GM12878 (cell line): ENCODE measurements around the gene NPLOC4. TPM values are rescaled to one million over a fixed set of nuclear protein-coding genes. Genes with fewer than 3 reads are reported as not detected.

Experiments used
- ATAC-seq: fragments of 200-7000 bp; cut with Tn5 transposase; 3 replicates; pipeline ENCODE4 v1.9.1; 2020; ENCODE audit warnings: mild to moderate bottlenecking, moderate library complexity
- BruUV-seq: library from RNA; stranded (reverse); fragments of 400-500 nt; replicated peaks from 2 replicates; lab custom pipeline; 2021; lab: Mats Ljungman, UMichigan
- CTCF ChIA-PET: fragments of 300-600 bp; sonication (Branson Sonifier 250); formaldehyde crosslinking; extraction: SDS; loops from one replicate; lab custom pipeline; 2021; ENCODE audit warnings: inconsistent platforms; lab: Yijun Ruan, JAX
- POLR2A ChIA-PET: fragments of 350-600 bp; formaldehyde crosslinking; extraction: SDS; loops from one replicate; lab custom pipeline; 2021; ENCODE audit warnings: inconsistent platforms; lab: Charles Lee
- RAD21 ChIA-PET: fragments of 300-600 bp; sonication (Branson Sonifier 250); formaldehyde crosslinking; loops from one replicate; lab custom pipeline; 2023; ENCODE audit warnings: antibody characterized with exemption; ENCODE audit not compliant: unreplicated experiment; lab: Charles Lee
- SMC1A ChIA-PET: fragments of 300-600 bp; sonication (Branson Sonifier 250); formaldehyde crosslinking; loops from one replicate; lab custom pipeline; 2023; ENCODE audit not compliant: unreplicated experiment, uncharacterized antibody; lab: Charles Lee
- DNase-seq: peaks from one replicate; pipeline ENCODE4 v3.0.0-alpha.2; 2011; ENCODE audit warnings: low read depth, low spot score
- FAIRE-seq: peaks from 3 replicates; lab custom pipeline; 2011; peaks lifted over from hg19 to GRCh38; lab: Jason Lieb, UNC
- H2AFZ ChIP-seq: 2 replicates; pipeline ENCODE4 v1.6.0; 2011; ENCODE audit warnings: low read depth, low read length, control low read depth; ENCODE audit not compliant: control insufficient read depth
- H3K27ac ChIP-seq: 2 replicates; pipeline ENCODE4 v1.5.1; 2011; ENCODE audit warnings: control low read depth; ENCODE audit not compliant: control insufficient read depth, insufficient read depth
- H3K27me3 ChIP-seq, 2 experiments: replicated peaks in 1 of 2; 2 replicates each; pipeline versions ENCODE4 v1.6.0 to v1.6.1; 2011; ENCODE audit warnings: low read length in 1 of 2; ENCODE audit not compliant: control insufficient read depth in 2 of 2, insufficient read depth in 2 of 2
- H3K36me3 ChIP-seq, 2 experiments: 2 replicates each; pipeline ENCODE4 v1.5.1; 2011; ENCODE audit warnings: low read length in 1 of 2; ENCODE audit not compliant: control insufficient read depth in 2 of 2, insufficient read depth in 2 of 2
- H3K4me1 ChIP-seq: 2 replicates; pipeline ENCODE4 v1.6.1; 2011; ENCODE audit warnings: mild to moderate bottlenecking, low read length, moderate library complexity, mixed read lengths; ENCODE audit not compliant: control insufficient read depth, insufficient read depth
- H3K4me2 ChIP-seq: 2 replicates; pipeline ENCODE4 v1.6.0; 2011; ENCODE audit warnings: control low read depth; ENCODE audit not compliant: control insufficient read depth, insufficient read depth
- H3K4me3 ChIP-seq: fragments of 200-600 bp; sonication (generic); 2 replicates; pipeline ENCODE4 v1.5.1; 2016
- H3K79me2 ChIP-seq: 2 replicates; pipeline ENCODE4 v1.6.0; 2011; ENCODE audit warnings: low read length; ENCODE audit not compliant: control insufficient read depth, insufficient read depth
- H3K9ac ChIP-seq: 2 replicates; pipeline ENCODE4 v1.8.0; 2011; ENCODE audit warnings: low read length, control low read depth, mixed read lengths; ENCODE audit not compliant: control insufficient read depth, insufficient read depth
- H3K9me3 ChIP-seq: replicated peaks from 3 replicates; pipeline ENCODE4 v1.5.1; 2011; ENCODE audit warnings: mild to moderate bottlenecking, low read length; ENCODE audit not compliant: control insufficient read depth, insufficient read depth
- H4K20me1 ChIP-seq: 2 replicates; pipeline ENCODE4 v1.6.0; 2011; ENCODE audit not compliant: control insufficient read depth, insufficient read depth
- BACH1 ChIP-seq: fragments of 450-650 bp; IDR thresholded peaks from 2 replicates; pipeline ENCODE4 v1.6.1; 2017; ENCODE audit warnings: mild to moderate bottlenecking, borderline replicate concordance
- CBX3 ChIP-seq: fragments of 200-600 bp; sonication (generic); IDR thresholded peaks from 2 replicates; pipeline ENCODE4 v1.6.1; 2016; ENCODE audit warnings: low read depth, borderline replicate concordance
- FOXM1 ChIP-seq: IDR thresholded peaks from 2 replicates; pipeline ENCODE4 v1.6.1; 2012; ENCODE audit warnings: low read depth, mild to moderate bottlenecking, inconsistent platforms, low read length, moderate library complexity
- KDM1A ChIP-seq: fragments of 200-600 bp; sonication (generic); IDR thresholded peaks from 2 replicates; pipeline ENCODE4 v1.6.1; 2016; ENCODE audit warnings: borderline replicate concordance
- NBN ChIP-seq: fragments of 450-650 bp; IDR thresholded peaks from 2 replicates; pipeline ENCODE4 v1.6.1; 2016
- PAX5 ChIP-seq: IDR thresholded peaks from 2 replicates; pipeline ENCODE4 v1.6.1; 2011; ENCODE audit warnings: low read depth, low read length, borderline replicate concordance
- POLR2AphosphoS5 ChIP-seq: IDR thresholded peaks from 2 replicates; pipeline ENCODE4 v1.6.1; 2011; ENCODE audit warnings: mild to moderate bottlenecking, low read length, inconsistent platforms
- RELB ChIP-seq: fragments of 450-650 bp; IDR thresholded peaks from 2 replicates; pipeline ENCODE4 v1.6.1; 2017; ENCODE audit warnings: low read depth, mild to moderate bottlenecking, moderate library complexity
- SMC3 ChIP-seq: IDR thresholded peaks from 2 replicates; pipeline ENCODE4 v1.6.1; 2011; ENCODE audit warnings: low read length, improper control_type of control experiment, borderline replicate concordance
- SP1 ChIP-seq: IDR thresholded peaks from one replicate; pipeline ENCODE4 v1.6.1; 2011; ENCODE audit warnings: low read depth, low read length
- WRNIP1 ChIP-seq: IDR thresholded peaks from 2 replicates; pipeline ENCODE4 v1.6.1; 2011; ENCODE audit warnings: low read depth, low read length, improper control_type of control experiment, borderline replicate concordance
- WGBS: methylation state at CpG from one replicate; pipeline ENCODE4 v1.1.6; 2016; ENCODE audit warnings: low lambda C conversion rate; ENCODE audit not compliant: insufficient replicate concordance, insufficient coverage; ENCODE audit errors: missing lambda C conversion rate; 5-methylcytosine and 5-hydroxymethylcytosine counted together
- in situ Hi-C: fragments of 300-500 bp; cut with MboI; formaldehyde crosslinking; loops from 9 replicates; pipeline ENCODE4 v1.14.3; 2018; ENCODE audit warnings: mixed read lengths
- intact Hi-C: fragments of 100-400 bp; cut with micrococcal nuclease; formaldehyde crosslinking; loops from one replicate; pipeline ENCODE4 v1.14.2; 2022; ENCODE audit not compliant: unreplicated experiment
- polyA plus RNA-seq, 11 experiments: library from polyadenylated mRNA; depleted of rRNA in 4 of 11; unstranded in 6 of 11; stranded (reverse) in 5 of 11; fragments of >200 nt; fragmentation: Nextera tagmentation in 4 of 11; fragmentation: Illumina TruSeq in 1 of 11; extraction: Ambion mirVana in 4 of 11; extraction: Trizol in 1 of 11; gene quantifications; 1 replicate in 1 of 11; 2 replicates in 10 of 11; pipeline versions ENCODE4 v1.2.1 to v1.2.3, GENCODE V29; 2011 to 2016; ENCODE audit warnings: inconsistent platforms in 2 of 11, missing spikeins in 2 of 11, low read depth in 1 of 11
- total RNA-seq, 4 experiments: library from RNA; depleted of rRNA in 3 of 4; stranded (reverse); fragments of >200 nt in 3 of 4; fragmentation: Illumina TruSeq in 1 of 4; extraction: Trizol in 1 of 4; gene quantifications; 2 replicates each; pipeline versions ENCODE4 v1.2.1 to v1.2.3, GENCODE V29; 2013 to 2021
- TF ChIP-seq, protein P1 (sequence below): IDR thresholded peaks from 2 replicates; pipeline ENCODE4 v1.6.1; 2012; ENCODE audit warnings: improper control_type of control experiment, low read depth, low read length; ENCODE audit not compliant: insufficient replicate concordance
- TF ChIP-seq, protein P2 (sequence below), 3 experiments: IDR thresholded peaks in 2 of 3; conservative IDR thresholded peaks in 1 of 3; 2 replicates each; pipeline ENCODE4 v1.5.1; 2011; ENCODE audit warnings: low read depth in 3 of 3, low read length in 3 of 3, mild to moderate bottlenecking in 3 of 3, control low read depth in 2 of 3, moderate library complexity in 2 of 3, inconsistent platforms in 1 of 3, mixed read lengths in 1 of 3; ENCODE audit not compliant: control insufficient read depth in 2 of 3, insufficient read depth in 1 of 3; ENCODE audit errors: extremely low read depth in 1 of 3

Gene NPLOC4
- total and polyA plus RNA-seq, 10 of the 15 experiments (the other 5 are each of a cell fraction or from before 2014, with no cell fraction given) = 1.5 to 83.7 (median 45.8) TPM

GRCh38 chr17:81522491-81523401, 114.2 kb downstream of the NPLOC4 start:
- H3K9ac ChIP-seq = no peak overlapping the region
- ATAC-seq (no peak), FAIRE-seq (no peak), DNase-seq (no peak)
- 71% methylated on average over 20 of the region's 26 CpGs for WGBS
- H3K4me1 ChIP-seq = peaks cover 21% of the 10 kb centered on the region
- no peaks in the 10 kb centered on the region for H3K36me3 ChIP-seq
- CTCF ChIA-PET = interaction anchor here (0.9 to 1.3 kb wide), 4 partner anchors 12 to 78 kb away, joined by 3 to 7 read pairs (median 4); no protein-coding TSS in a partner anchor
- intact Hi-C loops = no loop called here
- no peaks in the 10 kb centered on the region for H3K27me3 ChIP-seq
- no peak overlapping the region for H3K27ac ChIP-seq
- SMC1A ChIA-PET = interaction anchor here (0.7 to 2.0 kb wide), 3 partner anchors 29 to 76 kb away, joined by 3 to 5 read pairs (median 5); partner anchors contain the start of gene FAAP100
- no peak overlapping the region for H3K4me2 ChIP-seq
- H2AFZ ChIP-seq = no peak overlapping the region
- BruUV-seq = no TSS peak
- H3K4me3 ChIP-seq = no peak overlapping the region
- peaks cover 17% of the 10 kb centered on the region for H3K79me2 ChIP-seq
- RAD21 ChIA-PET = interaction anchor here (0.6 to 7.6 kb wide), 2 partner anchors 77 to 97 kb away, joined by 3 to 44 read pairs; no protein-coding TSS in a partner anchor
- in situ Hi-C loops = no loop called here
- POLR2A ChIA-PET = interaction anchor here (0.9 kb wide), 1 partner anchor 14 kb away, joined by 3 read pairs; no protein-coding TSS in a partner anchor
- H3K9me3 ChIP-seq = no peaks in the 10 kb centered on the region
- H4K20me1 ChIP-seq = no peaks in the 10 kb centered on the region
- TF ChIP-seq CBX3 = no peak
- TF ChIP-seq WRNIP1 = no peak
- no peak for TF ChIP-seq RELB
- no peak for TF ChIP-seq KDM1A
- TF ChIP-seq SP1 = no peak
- peak; percentile 37; the same call in 1 of the 2 replicates for TF ChIP-seq SMC3
- TF ChIP-seq, protein P1, sequence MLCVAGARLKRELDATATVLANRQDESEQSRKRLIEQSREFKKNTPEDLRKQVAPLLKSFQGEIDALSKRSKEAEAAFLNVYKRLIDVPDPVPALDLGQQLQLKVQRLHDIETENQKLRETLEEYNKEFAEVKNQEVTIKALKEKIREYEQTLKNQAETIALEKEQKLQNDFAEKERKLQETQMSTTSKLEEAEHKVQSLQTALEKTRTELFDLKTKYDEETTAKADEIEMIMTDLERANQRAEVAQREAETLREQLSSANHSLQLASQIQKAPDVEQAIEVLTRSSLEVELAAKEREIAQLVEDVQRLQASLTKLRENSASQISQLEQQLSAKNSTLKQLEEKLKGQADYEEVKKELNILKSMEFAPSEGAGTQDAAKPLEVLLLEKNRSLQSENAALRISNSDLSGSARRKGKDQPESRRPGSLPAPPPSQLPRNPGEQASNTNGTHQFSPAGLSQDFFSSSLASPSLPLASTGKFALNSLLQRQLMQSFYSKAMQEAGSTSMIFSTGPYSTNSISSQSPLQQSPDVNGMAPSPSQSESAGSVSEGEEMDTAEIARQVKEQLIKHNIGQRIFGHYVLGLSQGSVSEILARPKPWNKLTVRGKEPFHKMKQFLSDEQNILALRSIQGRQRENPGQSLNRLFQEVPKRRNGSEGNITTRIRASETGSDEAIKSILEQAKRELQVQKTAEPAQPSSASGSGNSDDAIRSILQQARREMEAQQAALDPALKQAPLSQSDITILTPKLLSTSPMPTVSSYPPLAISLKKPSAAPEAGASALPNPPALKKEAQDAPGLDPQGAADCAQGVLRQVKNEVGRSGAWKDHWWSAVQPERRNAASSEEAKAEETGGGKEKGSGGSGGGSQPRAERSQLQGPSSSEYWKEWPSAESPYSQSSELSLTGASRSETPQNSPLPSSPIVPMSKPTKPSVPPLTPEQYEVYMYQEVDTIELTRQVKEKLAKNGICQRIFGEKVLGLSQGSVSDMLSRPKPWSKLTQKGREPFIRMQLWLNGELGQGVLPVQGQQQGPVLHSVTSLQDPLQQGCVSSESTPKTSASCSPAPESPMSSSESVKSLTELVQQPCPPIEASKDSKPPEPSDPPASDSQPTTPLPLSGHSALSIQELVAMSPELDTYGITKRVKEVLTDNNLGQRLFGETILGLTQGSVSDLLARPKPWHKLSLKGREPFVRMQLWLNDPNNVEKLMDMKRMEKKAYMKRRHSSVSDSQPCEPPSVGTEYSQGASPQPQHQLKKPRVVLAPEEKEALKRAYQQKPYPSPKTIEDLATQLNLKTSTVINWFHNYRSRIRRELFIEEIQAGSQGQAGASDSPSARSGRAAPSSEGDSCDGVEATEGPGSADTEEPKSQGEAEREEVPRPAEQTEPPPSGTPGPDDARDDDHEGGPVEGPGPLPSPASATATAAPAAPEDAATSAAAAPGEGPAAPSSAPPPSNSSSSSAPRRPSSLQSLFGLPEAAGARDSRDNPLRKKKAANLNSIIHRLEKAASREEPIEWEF = no peak
- no peak for TF ChIP-seq NBN
- TF ChIP-seq FOXM1 = no peak
- TF ChIP-seq, protein P2, sequence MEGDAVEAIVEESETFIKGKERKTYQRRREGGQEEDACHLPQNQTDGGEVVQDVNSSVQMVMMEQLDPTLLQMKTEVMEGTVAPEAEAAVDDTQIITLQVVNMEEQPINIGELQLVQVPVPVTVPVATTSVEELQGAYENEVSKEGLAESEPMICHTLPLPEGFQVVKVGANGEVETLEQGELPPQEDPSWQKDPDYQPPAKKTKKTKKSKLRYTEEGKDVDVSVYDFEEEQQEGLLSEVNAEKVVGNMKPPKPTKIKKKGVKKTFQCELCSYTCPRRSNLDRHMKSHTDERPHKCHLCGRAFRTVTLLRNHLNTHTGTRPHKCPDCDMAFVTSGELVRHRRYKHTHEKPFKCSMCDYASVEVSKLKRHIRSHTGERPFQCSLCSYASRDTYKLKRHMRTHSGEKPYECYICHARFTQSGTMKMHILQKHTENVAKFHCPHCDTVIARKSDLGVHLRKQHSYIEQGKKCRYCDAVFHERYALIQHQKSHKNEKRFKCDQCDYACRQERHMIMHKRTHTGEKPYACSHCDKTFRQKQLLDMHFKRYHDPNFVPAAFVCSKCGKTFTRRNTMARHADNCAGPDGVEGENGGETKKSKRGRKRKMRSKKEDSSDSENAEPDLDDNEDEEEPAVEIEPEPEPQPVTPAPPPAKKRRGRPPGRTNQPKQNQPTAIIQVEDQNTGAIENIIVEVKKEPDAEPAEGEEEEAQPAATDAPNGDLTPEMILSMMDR (IDR thresholded peaks at IDR 0.05 in 2 of 3, conservative IDR thresholded peaks at IDR 0.05 in 1 of 3; ENCODE audit: control insufficient read depth in 2 of 3, extremely low read depth in 1 of 3, insufficient read depth in 1 of 3, low read depth in 3 of 3, low read length in 3 of 3) = peak in 2 of 3 experiments; percentile 33 to 38; a peak in 3 of 6 replicates
- no peak for TF ChIP-seq BACH1
- no peak for TF ChIP-seq PAX5
- no peak for TF ChIP-seq POLR2AphosphoS5
